Hair follicular keratinocyte (primary cell): ENCODE data around the gene KYAT1. TPM values are rescaled to one million over a fixed set of nuclear protein-coding genes. Genes with fewer than 3 reads are reported as not detected.

Experiments
- total RNA-seq: library from RNA; depleted of rRNA; stranded (reverse); fragments of >200 nt; gene quantifications from 2 replicates; pipeline ENCODE4 v1.2.3, GENCODE V29; 2015

Gene KYAT1
- total RNA-seq = 12.5 and 19.3 TPM in 2 replicates

DNA sequence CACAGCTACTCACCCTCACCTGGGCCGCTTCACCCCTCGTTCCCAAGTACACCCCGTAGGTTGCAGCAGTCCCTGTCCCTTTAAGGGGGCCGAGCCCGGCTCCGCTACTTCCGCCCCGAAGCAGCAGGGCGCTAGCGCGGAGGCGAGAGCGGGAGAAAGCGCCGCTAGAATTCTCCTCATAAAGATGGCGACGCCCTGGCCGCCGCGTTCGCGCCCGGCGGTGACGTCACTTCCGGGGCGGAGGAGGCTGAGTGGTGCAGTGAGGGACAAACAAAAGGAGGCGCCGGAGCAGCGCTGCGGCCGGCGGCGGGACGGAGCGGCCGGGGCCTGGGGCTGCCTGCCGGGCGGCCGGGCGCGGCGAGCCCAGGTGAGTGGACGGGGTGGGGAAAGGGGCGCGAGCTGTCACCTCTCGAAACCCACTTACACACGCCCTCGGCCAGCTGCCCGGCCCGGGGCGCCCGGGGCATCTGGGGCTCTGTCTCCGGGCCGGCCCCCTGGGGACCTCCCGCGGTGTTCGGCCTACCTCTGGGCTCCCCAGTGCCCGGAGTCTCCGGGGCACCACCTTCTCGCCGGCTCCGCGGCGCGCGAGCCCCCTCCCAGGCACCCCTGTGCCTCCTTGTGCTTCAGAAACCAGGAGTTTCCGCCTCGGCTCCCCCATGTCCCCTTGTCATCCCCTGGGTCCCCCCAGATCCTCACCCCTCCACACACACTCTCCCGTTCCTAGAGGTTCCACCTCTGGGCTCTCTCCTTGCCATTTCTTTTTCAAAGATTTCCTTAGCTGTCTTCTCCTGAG lies at the start of gene KYAT1, which contains the start of gene LRRC8A:
Gene KYAT1 (minus strand): TSS at position 67 of the 793 bp plus-strand sequence. CDS start 36,545 bp downstream, outside the sequence.
Gene LRRC8A (plus strand): TSS at position 250 of the 793 bp plus-strand sequence. CDS start 25,032 bp downstream, outside the sequence.

DNA sequence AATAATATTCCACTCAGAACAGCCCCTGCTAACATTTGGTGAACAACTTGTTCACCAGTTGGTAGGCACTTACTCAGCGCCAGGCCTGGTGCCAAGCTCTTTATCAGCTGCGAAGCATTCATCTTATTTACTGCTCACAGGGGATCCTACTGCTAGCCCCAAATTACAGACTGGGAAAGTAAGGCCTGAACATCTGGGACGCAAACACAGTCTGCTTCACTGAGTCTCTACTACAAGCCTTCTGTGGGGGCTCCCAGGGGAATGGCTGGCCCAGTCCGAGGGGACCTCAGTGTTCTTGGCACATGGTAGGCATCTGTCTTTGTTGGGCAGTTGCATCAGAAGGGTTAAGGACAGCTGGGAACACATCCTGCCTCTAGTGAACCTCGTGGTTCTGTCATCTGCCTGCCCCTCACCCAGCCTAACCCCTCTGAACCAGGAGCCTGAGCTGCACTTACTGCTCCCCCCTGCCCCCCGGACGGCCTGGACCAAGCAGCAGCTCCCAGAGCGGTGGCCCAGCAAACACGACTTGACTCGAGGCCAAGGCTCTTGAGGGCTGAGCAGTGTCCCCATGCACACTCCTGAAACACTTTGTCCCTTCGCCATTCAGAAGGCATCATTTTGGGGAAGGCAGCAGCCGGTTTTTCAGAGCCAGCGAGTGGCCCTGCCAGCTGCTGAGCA lies 38.8 kb upstream of the KYAT1 start, which contains the start of gene PHYHD1:
Gene PHYHD1 (plus strand): TSS at position 602 of the 678 bp plus-strand sequence. CDS start 1,342 bp downstream, outside the sequence.

DNA sequence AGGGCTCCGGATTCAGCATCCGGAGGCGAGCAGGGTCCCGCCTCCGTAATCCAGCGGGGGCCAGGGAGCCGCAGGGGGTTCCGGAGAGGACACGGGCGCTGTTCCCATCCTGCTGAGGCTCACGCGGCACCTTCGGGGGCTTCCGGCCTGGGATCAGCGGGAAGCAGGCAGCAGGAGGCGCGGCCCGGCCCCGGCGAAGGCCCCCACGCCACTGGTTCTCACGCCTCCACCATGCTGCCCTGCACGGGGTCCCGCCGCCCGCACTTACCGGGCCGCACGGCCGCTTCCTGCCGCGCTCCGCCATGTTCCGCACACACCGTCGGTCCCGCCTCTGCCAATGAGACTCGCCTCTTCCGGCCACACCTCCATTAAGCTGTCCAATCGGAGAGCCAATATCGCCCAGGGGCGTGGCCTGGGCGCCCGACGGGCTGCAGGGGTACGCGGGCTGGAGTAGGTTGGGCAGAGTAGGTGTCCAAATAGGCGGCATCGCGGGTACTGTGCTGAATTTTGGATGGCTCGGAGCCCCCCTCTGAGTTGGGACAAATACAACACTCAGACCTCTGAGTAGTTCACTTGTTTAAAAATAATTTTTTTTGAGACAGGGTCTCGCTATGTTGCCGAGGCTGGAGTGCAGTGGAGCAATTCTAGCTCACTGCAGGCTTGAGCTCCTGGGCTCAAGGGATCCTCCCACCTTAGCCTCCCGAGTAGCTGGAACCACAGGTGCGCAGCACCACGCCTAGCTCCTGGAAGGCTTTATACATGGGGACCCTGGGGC lies 52.1 kb downstream of the KYAT1 start, which contains the start of gene SPOUT1:
Gene SPOUT1 (minus strand): TSS at position 318 of the 775 bp plus-strand sequence. CDS start 14 bp downstream, at position 304.

DNA sequence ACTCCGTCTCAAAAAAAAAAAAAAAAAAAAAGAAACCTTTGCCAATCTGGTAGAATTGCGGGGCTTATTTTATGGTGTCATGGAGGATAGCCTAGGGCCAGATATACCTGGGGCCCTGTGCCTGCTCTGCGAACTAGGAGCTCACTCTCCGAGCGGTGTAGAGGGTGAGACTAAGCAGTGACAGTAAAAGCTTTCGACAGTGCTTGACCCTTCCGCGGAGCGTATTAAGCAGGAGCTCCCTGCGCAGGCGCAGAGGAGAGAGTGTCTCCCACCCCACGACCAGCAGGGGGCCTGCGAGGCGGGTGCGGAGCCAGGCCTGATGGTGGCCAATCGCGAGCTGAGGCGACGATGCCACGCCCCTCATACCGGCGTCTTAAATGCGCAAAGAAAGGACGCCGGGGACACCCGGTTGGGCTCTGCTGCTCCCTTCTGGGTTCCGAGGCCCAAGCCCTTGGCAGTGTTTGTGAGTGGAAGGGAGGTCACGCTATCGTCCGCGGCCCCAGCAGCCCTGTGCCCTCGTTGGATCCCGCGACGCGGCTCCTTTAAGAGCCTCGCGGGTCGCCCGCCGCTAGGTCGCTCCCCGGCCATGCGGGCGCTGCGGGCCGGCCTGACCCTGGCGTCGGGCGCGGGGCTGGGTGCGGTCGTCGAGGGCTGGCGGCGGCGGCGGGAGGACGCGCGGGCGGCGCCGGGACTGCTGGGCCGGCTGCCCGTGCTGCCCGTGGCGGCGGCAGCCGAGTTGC lies 63.5 kb downstream of the KYAT1 start, which contains the start of gene ENDOG:
Gene ENDOG (plus strand): TSS at position 402 of the 740 bp plus-strand sequence. CDS start 185 bp downstream, at position 587.

DNA sequence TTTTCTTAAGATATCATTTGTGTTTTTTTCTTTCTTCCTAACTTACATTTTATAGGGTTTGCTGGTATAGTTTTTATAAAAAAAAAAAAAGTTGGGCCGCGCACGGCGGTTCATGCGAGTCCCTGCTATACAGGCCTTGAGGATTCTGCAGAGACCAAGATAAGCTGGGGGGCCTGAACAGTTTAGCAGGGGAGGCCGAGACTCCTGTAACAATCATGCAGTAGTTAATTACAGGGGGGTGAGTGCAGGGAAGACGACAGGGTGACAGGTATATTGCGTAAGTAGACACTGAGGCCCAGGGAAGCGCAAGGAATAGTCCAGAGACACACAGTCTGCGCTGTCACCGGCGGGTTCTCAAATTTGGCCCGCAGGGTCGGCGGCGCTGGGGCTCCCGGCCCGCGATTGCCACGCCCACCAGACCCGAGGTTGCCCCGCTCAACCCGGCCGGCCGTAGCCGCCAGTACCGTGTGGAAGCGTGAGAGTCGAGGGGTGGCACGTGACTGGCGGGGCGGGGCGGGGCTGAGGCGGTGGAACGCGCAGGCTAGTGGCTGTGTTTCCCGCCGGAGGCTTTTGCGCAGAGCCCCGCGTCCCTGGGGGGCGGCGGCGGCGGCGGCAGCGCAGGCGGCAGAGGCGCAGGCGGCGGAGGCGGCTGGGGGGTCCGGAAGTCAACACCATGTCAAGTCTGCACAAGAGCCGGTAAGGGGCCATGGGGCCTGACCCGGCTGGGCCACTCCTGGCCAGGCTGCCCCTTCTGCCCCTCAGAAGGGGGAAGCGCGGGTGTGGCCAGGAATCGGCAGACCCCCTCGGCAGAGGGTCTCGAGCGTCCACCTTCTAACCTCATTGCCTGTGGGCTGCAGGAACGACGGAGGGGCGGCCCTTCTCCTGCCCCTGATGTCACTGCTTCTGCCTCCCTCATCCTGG lies 94.8 kb downstream of the KYAT1 start, which contains the start of gene TBC1D13:
Gene TBC1D13 (plus strand): TSS at position 573 of the 921 bp plus-strand sequence. CDS start 101 bp downstream, at position 674.

Other genes with a start within 250 kb of the KYAT1 start
- gene DYNC2I2, start 225.1 kb downstream of the KYAT1 start, total RNA-seq = 42.9 and 70.3 TPM in 2 replicates
- 299 and 428 TPM in 2 replicates for gene SET, start 192.7 kb downstream of the KYAT1 start, total RNA-seq
- gene PKN3, start 179.4 kb downstream of the KYAT1 start, total RNA-seq = 4.8 and 7.6 TPM in 2 replicates
- 93.0 and 161 TPM in 2 replicates for gene ZDHHC12, start 157.8 kb downstream of the KYAT1 start, total RNA-seq
- 26.0 and 26.9 TPM in 2 replicates for gene ZER1, start 110.0 kb downstream of the KYAT1 start, total RNA-seq
- gene TBC1D13, start 94.7 kb downstream of the KYAT1 start, total RNA-seq = 7.0 and 15.4 TPM in 2 replicates
- 32.5 and 44.9 TPM in 2 replicates for gene ENDOG, start 63.5 kb downstream of the KYAT1 start, total RNA-seq
- gene SPOUT1, start 52.2 kb downstream of the KYAT1 start, total RNA-seq = 14.2 and 34.4 TPM in 2 replicates
- gene LRRC8A, start 183 bp upstream of the KYAT1 start, total RNA-seq = 126 and 152 TPM in 2 replicates
- gene PHYHD1, start 39.0 kb upstream of the KYAT1 start, total RNA-seq = 3.2 and 7.5 TPM in 2 replicates
- 17.6 and 24.6 TPM in 2 replicates for gene DOLK, start 65.7 kb upstream of the KYAT1 start, total RNA-seq
- gene NUP188, start 65.7 kb upstream of the KYAT1 start, total RNA-seq = 32.5 and 45.4 TPM in 2 replicates
- gene SH3GLB2, start 146.4 kb upstream of the KYAT1 start, total RNA-seq = 37.9 and 46.2 TPM in 2 replicates
- gene MIGA2, start 154.7 kb upstream of the KYAT1 start, total RNA-seq = 15.8 and 18.7 TPM in 2 replicates
- gene DOLPP1, start 199.2 kb upstream of the KYAT1 start, total RNA-seq = 13.0 and 20.9 TPM in 2 replicates
- gene CRAT, start 228.8 kb upstream of the KYAT1 start, total RNA-seq = 14.1 and 32.8 TPM in 2 replicates
- gene PTPA, start 229.5 kb upstream of the KYAT1 start, total RNA-seq = 76.2 and 97.7 TPM in 2 replicates